HG02610 (cell line): ENCODE data around the gene KIT.
"Not testable (repeated sequence)": the region's sequence is repeated elsewhere in the genome, so short reads cannot be mapped to it uniquely, and the experiment has no call there.

Source experiments
- ATAC-seq: cut with Tn5 transposase; IDR thresholded peaks from one replicate; pipeline ENCODE4 v1.9.1; 2021; ENCODE audit warnings: mild to moderate bottlenecking, moderate library complexity; ENCODE audit not compliant: unreplicated experiment

The KIT gene

DNA sequence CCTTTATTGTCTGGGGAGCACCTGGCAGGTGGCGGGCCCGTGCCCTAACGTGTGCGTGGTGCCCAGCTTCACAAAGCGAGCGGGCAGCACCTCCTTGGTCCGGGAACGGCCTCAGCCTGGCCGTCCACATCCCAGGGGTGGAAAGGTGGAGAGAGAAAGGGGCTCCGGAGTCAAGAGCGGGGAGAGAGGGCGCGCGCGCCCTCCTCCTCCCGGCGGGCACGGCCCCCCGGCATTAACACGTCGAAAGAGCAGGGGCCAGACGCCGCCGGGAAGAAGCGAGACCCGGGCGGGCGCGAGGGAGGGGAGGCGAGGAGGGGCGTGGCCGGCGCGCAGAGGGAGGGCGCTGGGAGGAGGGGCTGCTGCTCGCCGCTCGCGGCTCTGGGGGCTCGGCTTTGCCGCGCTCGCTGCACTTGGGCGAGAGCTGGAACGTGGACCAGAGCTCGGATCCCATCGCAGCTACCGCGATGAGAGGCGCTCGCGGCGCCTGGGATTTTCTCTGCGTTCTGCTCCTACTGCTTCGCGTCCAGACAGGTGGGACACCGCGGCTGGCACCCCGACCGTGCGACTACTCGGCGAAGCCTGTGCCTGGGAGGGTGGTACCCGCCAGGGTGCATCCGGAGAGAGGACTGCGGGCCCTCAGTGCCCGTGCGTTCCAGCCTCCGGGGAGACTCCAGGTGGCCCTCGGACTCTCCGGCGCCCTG, at the start of gene KIT:
KIT (plus strand) TSS at position 407 of the 701 bp plus-strand sequence; CDS start at position 465, 58 bp downstream.
- no peak for ATAC-seq

DNA sequence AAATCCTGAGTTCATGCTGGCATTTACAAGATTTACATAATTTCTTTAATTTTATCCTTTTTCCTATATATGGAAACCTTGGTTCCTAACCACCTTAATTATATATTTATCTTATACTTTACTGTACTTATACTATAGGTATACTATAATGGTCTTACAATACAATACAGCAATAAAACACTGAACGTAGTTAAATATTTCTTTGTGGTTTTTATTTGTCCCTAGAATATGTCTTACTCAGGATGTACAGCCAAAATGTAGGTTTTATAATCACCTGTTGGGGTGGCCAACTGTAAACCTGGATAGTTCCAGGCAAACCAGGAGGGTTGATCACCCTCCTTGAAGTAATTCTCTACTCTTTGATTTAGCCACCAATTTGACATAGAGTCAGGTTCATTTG, 48.4 kb upstream of the KIT start:
- no peak for ATAC-seq

DNA sequence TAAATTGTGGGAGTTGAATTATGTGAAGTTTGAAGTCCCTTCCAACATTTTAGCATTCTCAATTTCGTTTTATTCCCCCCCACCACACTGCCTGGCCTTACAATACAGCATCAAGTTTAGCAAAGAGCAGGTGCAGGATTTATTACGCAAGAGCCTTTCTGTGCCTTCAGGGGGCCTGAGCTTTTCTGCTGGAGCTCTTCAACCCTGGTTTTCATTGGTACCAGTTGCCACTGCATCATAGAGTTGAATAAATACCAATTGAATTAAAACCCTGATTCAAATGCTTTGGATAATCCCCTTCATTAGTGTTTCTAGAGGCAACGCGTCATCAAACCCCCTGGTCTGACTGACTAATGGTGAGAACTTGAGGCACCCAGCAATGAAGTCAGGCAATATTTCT, 43.6 kb upstream of the KIT start:
- no peak for ATAC-seq

DNA sequence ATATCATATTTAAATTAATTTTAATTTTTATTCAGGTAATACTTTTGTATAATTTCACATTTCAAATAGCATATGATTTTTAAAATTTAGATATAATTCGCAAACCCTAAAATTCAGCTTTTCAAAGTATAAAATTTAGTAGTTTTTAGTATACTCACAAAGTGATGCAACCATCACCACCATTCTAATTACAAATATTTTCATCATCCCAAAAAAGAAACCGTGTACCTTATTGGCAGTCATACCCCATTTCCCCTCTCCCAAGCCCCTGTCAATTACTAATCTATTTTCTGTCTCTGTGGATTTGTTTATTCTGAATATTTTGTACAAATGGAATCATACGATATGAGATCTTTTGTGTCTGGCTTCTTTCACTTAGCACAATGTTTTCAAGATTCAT, 37.0 kb upstream of the KIT start:
- no peak for ATAC-seq

DNA sequence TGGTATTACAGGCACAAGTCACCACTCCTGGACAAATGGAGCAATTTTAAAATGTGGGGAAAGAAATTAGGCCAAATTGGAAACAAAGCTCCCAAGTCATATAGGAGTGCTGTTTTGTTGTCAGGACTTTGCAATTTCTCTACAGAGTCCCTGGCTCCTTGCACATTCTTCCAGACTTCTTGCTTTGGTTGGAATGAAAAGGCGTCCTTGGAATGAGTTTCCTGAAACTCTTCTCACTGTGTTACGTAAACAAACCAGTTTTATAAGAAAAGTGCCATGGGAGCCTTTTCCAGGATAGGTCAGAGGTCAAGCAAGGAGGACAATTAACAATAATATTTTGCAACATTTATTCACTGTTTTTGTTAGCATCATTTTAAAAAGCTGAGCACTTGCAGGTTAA, 32.4 kb upstream of the KIT start:
- no peak for ATAC-seq

DNA sequence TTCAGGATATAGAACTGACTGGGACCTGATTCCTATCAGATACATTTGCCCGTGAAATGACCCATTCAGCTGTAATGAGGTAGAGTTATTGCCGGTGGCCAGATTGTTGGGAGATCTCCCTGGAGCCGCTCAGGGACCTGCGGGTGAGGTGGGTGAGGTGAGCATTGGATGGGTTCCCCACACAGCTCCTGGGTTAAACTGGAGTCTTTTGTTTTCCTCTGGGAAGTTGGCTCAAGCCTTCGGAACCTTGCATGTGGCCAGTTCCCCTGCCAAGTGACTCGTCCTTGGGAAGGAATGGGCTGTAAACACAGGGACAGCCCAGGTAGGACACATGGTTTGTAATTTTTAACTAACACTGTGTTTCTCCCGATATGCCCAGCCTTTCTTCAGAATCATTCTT, 31.6 kb upstream of the KIT start:
- ATAC-seq: no peak

DNA sequence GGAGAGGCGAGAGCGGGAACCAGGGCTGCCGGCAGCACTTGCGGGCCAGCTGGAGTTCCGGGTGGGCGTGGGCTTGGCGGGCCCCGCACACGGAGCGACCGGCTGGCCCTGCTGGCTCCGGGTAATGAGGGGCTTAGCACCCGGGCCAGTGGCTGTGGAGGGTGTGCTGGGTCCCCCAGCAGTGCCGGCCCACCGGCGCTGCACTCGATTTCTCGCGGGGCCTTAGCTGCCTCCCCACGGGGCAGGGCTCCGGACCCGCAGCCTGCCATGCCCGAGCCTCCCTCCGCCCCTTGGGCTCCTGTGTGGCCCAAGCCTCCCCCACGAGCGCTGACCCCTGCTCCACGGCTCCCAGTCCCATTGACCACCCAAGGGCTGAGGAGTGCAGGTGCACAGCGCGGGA, 25.2 kb upstream of the KIT start:
- ATAC-seq: no peak

DNA sequence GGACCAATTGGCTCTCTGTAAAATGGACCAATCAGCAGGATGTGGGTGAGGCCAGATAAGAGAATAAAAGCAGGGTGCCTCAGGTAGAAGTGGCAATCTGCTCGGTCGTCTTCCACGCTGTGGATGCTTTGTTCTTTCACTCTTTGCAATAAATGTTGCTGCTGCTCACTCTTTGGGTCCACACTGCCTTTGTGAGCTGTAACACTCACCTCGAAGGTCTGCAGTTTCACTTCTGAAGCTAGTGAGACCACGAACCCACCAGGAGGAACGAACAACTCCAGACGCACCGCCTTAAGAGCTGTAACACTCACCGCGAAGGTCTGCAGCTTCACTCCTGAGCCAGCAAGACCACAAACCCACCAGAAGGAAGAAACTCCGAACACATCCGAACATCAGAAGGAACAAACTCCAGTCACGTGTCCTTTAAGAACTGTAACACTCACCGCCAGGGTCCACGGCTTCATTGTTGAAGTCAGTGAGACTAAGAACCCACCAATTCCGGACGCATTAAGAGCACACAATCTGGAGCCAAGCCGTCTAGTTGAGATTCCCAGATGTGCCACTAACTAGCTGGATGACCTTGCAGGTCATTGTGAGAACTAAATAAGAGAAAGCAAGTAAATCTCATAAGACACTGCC, 24.5 kb upstream of the KIT start:
- ATAC-seq: not testable (repeated sequence)

DNA sequence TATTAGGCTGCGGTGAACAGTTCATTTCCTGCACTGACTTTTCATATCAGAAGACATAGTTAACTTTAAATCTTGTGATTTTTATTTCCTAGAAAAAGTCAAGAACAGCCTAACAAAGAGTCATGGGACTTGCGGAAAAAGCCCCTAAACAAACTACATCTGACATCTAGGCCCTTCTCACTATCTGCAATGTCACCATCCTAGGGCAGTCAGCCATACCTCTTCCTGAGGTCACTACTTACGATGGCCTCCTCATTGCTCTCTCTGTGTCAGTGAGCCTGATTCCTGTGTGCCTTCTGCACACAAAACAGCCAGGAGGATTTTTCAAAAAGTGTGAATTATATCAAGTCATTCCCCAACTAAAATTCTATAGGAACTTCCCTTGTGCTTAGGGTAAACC, 22.4 kb upstream of the KIT start:
- no peak for ATAC-seq

DNA sequence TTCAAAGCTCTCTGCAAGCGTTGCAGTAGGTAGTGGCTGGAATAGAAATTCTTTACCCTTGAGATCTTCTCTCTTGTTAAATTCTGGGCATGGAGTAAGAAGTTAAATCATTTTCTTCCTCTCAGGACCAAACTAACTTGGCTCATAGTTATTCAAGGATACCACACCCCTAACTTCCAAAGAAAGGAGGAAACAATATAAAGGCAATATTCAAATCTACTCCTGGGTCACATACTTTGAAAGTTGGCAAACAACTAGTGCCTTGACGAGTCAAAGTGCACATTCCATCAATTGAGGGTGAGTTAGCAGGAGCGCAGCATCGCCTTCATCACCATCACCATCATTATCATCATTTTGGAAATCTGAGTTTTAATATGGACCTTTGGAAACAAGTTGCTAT, 20.4 kb upstream of the KIT start:
- ATAC-seq: no peak

DNA sequence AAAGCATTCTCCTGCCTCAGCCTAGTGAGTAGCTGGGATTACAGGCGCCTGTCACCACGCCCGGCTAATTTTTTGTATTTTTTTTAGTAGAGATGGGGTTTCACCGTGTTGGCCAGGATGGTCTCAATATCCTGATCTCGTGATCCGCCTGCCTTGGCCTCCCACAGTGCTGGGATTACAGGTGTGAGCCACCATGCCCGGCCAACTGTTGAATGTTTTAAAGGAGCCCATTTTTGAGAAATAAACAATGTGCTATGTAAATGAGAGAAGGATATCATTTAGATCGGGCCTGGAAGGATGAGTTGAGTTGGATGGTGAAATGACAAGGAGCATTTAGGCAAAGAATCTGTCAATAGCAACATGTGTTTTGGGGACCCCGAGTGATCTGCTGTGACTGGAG, 16.7 kb upstream of the KIT start:
- ATAC-seq: not testable (repeated sequence)

DNA sequence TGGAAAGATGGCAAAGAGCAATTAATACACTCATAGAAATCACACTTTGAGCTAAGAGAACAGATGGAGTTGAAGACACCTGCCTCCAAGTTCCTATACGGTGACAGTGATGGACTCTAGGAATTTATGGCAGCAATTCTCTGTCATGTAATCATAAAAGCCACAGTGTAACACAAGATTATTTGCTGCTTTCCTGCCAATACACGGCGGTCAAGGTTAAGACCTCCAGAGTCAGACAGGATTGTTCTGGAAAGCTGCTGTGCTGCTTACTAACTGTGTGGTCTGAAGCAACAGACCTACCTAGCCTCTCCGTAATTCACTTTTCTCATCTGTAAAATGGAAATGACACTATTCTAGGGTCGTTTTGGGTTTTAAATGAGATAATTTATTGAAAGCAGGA, 14.6 kb upstream of the KIT start:
- no peak for ATAC-seq

DNA sequence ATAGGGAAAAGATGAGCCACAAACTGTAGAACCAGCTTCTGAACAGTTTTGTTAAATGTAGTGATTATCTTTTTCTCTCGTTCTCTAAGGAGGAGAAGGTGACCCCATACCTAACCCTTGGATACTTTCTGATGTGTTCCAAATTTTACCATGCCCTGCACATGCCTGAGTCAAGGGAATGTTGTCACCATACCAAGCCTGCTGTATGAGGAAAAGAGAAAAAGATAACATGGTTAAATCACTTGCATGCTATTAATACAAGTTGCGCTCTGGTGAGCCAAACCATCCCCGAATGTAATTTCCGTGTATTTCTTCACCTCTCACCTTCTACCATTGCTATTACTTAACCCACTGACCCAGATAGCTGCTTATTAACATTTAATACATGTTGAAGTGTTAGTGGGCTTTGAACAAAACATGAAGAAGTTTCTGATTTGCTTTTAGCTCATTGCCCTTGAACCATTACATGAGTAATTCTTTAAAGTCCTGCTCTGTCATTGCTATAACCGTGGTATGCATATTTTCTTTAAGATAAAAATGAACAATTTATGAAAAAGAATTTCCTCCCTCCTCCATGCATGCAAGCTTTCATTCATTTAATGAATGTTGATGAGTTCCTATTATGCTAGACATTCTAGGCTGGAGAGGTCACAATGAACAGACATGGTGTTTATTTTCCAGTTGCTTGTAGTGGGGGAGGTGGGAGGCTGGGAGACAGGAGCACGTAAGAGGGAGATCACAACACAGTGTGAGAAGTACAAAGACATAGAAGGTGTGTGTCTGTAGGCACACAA, 13.6 kb upstream of the KIT start:
- ATAC-seq: no peak

DNA sequence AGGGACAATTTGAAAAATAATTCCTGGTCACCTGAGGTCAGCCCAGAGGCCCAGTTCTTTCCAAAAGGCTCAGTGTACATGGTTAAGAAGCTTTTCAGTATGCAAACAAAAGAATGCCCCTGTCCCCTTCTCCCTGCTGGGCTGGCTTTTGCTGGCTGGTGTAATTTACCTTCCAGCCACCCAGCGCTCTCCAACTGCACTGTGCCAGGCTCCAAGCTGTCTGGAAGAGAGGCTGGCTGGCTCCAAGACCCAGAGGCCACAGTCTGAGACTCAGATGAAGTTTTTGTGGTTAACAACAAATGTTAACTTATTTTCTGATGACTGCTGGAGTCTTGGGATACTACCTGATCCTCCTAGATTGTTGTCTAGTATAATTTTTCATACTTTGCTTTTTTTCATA, 11.9 kb upstream of the KIT start:
- no peak for ATAC-seq

DNA sequence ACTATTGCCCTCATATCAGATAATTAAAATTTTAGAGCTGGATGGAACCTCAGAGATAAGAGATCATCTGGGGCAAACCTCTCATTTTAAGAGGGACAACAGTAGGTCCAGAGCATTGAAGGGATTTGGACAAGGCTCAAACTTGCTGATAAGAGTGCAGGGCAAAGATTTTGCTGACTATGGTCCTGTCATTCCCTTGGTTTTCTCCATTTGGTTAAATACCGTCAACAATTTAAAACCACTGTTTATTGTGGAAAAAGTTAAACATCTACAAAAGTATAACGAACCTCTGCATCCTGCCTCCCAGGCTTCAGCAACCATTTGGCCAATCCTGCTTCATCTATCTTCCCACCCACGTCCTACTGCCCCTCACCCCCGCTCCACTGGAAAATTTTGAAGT, 10.7 kb upstream of the KIT start:
- no peak for ATAC-seq

DNA sequence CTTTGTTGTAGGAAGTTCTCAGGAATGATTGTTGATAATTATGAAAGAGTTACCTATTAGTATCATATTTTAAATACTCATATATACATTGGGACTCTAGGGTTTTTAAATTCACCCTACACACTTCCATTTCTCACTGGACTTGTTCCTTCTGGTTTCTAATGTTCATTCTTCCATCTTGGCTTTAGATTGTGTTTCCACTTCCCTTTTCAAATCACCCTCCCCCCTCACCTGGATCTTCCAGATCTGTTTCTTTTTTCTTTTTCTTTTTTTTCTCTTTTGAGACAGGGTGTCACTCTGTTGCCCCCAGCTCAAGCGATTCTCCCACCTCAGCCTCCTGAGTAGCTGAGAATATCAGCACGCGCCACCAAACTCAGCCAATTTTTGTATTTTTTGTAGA, 6.7 kb upstream of the KIT start:
- no peak for ATAC-seq

DNA sequence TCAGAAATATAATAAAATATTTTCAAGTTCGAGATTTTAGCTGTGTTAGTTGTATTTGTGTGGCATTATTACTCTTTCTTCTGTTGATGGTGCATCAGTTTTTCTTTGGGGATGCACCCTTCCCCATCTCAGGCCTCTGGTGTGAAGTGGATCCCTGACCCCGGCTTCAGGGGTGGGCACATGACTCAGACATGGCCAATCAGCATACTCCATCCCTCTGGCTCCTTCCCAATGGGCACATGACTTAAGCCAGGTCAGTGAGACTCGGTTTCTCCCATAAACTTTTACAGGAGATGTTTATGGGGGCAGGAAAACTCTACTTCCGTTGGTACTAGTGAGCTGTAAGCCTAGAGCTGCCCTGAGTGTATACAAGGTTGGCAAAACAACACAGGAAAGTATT, 3.0 kb upstream of the KIT start:
- ATAC-seq: no peak

DNA sequence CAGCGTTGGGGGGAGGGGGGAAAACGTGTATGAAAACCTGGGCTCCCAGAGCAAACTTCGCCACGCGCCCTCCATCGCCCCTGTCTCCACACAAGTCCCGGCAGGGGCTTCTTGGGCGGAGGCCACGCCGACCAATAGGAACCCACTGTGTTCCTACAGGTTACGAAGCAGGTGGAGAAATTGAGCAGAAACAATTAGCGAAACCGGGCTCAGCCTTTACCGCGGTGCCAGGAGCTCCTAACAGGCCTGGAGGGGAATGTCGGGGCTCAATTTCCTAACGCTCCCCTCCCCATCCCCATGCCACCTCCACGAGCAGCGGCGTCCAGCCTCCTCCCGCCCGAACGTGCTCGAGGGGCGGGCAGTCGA, 589 bp upstream of the KIT start:
- no peak for ATAC-seq

DNA sequence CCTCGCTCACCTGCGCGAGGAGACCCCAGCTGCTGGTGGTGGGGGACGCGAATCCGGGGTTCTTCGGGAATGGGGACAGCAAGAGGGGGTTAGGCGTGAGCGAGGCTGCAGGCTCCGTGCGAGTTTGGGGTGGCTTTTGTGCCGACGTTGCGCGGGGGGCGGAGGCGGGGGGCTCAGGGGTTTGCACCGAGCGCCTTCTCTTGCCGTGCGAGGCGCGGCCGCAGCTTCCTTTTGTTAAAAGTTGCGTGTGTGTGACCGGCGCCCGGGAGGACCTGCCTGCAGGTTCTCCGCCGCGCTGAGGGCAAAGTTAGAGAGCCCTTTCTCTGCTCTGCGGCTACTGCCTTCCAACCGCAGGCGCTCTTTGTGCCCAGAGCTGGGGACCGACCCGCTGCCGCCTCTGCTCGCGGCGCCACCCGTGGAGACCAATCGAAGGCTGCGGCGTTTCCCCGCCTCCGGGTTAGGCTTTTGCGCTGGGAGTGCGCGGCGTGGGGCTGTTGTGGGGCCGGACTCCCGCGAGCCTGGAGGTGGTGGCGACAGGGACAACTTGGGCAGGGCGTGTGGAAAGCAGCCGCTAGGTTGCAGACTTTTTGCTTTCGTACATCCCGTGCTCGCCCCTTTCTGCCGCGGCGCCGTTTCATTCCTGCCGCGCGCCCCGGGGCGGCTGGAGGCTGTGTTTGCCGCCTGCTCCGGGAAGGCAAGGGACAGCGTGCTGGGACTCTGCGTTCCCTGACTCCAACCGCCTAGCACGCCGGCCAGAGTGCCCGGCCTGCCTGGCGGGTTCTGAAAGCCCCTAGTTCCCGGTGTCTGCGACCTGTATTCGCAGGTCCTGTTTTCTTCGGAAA, 716 bp downstream of the KIT start:
- no peak for ATAC-seq

DNA sequence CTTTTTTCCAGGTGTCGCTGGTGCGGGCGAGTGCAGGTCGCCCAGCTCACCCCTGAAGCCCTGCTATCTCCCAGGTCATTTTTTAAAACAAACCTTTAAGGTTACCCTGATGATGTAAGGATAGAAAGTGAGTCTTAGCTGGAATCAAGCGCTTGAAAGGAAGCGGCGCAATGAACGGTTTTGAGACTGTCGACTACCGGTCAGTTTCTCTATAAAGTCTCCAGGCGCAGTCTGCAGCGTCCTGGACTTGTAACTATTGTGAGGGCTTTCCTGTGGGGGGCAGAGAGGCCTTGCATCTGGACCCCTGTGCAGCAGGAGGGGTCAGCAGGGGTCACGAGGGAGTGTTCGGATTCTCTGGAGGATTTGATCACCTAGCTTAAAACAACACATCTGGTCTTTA, 1.6 kb downstream of the KIT start:
- ATAC-seq: no peak
